HepG2 (cell line): Measurements from ENCODE around the gene PITPNM2. TPM values are rescaled to one million over a fixed set of nuclear protein-coding genes. Genes with fewer than 3 reads are reported as not detected.

Experiments used
- CERS6 ChIP-seq: sonication (generic); formaldehyde crosslinking; IDR thresholded peaks from 2 replicates; pipeline ENCODE4 v1.5.0; 2020; ENCODE audit warnings: missing genetic modification reagents
- KDM5B ChIP-seq: sonication (generic); formaldehyde crosslinking; IDR thresholded peaks from 2 replicates; pipeline ENCODE4 v1.4.0; 2020; ENCODE audit warnings: missing genetic modification reagents, mild to moderate bottlenecking, borderline replicate concordance
- MLX ChIP-seq: IDR thresholded peaks from 2 replicates; pipeline ENCODE4 v1.6.1; 2016
- RNF219 ChIP-seq: sonication (generic); formaldehyde crosslinking; IDR thresholded peaks from 2 replicates; pipeline ENCODE4 v1.5.0; 2020; ENCODE audit warnings: mild to moderate bottlenecking, missing genetic modification reagents
- TEAD2 ChIP-seq: sonication (generic); formaldehyde crosslinking; IDR thresholded peaks from 2 replicates; pipeline ENCODE4 v1.9.0; 2021; ENCODE audit warnings: missing genetic modification reagents
- TEAD3 ChIP-seq: optimal IDR thresholded peaks from 2 replicates; pipeline ENCODE3; 2016; ENCODE audit warnings: borderline replicate concordance
- TMF1 ChIP-seq: sonication (generic); formaldehyde crosslinking; IDR thresholded peaks from 2 replicates; pipeline ENCODE4 v1.8.1; 2022; ENCODE audit warnings: low read depth, missing genetic modification reagents
- ZBTB7A ChIP-seq: sonication (generic); formaldehyde crosslinking; IDR thresholded peaks from 2 replicates; pipeline ENCODE4 v1.8.0; 2022; ENCODE audit warnings: mild to moderate bottlenecking, missing genetic modification reagents
- ZFX ChIP-seq: sonication (generic); formaldehyde crosslinking; IDR thresholded peaks from 2 replicates; pipeline ENCODE4 v1.4.0; 2020; ENCODE audit warnings: mild to moderate bottlenecking, low read depth, missing genetic modification reagents, moderate library complexity
- ZIK1 ChIP-seq: sonication (generic); formaldehyde crosslinking; IDR thresholded peaks from 2 replicates; pipeline ENCODE4 v1.5.0; 2020; ENCODE audit warnings: mild to moderate bottlenecking, low read depth, missing genetic modification reagents, borderline replicate concordance
- ZKSCAN8 ChIP-seq: IDR thresholded peaks from 2 replicates; pipeline ENCODE4 v1.6.1; 2016; ENCODE audit warnings: borderline replicate concordance, missing genetic modification reagents, missing compliant biosample characterization
- ZNF574 ChIP-seq: sonication (generic); formaldehyde crosslinking; IDR thresholded peaks from 2 replicates; pipeline ENCODE4 v1.4.0; 2020; ENCODE audit warnings: missing genetic modification reagents
- ZNF615 ChIP-seq: sonication (generic); formaldehyde crosslinking; IDR thresholded peaks from 2 replicates; pipeline ENCODE4 v1.5.0; 2020; ENCODE audit warnings: mild to moderate bottlenecking, missing genetic modification reagents, borderline replicate concordance
- ZNF616 ChIP-seq: sonication (generic); formaldehyde crosslinking; IDR thresholded peaks from 2 replicates; pipeline ENCODE4 v1.5.0; 2020; ENCODE audit warnings: low read depth, mild to moderate bottlenecking, missing genetic modification reagents
- ZNF687 ChIP-seq: sonication (generic); formaldehyde crosslinking; IDR thresholded peaks from 2 replicates; pipeline ENCODE4 v1.5.1; 2020; ENCODE audit warnings: mild to moderate bottlenecking, missing genetic modification reagents, moderate library complexity
- ZNF768 ChIP-seq: sonication (generic); formaldehyde crosslinking; IDR thresholded peaks from 2 replicates; pipeline ENCODE4 v1.4.0; 2020; ENCODE audit warnings: missing genetic modification reagents
- ZNF784 ChIP-seq: sonication (generic); formaldehyde crosslinking; IDR thresholded peaks from 2 replicates; pipeline ENCODE4 v1.5.1; 2020; ENCODE audit warnings: missing genetic modification reagents, mild to moderate bottlenecking, borderline replicate concordance
- polyA plus RNA-seq, 8 experiments: library from polyadenylated mRNA; depleted of rRNA in 3 of 8; stranded (reverse) in 7 of 8; unstranded in 1 of 8; fragments of >200 nt; fragmentation: Illumina TruSeq in 4 of 8; extraction: Trizol in 4 of 8; gene quantifications; 2 replicates each; pipeline versions ENCODE4 v1.2.1 to v1.2.3, GENCODE V29; 2011 to 2016; ENCODE audit warnings: low read depth in 4 of 8, missing spikeins in 1 of 8, mixed read lengths in 1 of 8; ENCODE audit not compliant: insufficient read depth in 1 of 8
- total RNA-seq, 5 experiments: library from RNA; depleted of rRNA; stranded (reverse); fragments of >200 nt; fragmentation: Illumina TruSeq; extraction: Trizol; gene quantifications; 2 replicates each; pipeline ENCODE4 v1.2.3, GENCODE V29; 2016; ENCODE audit warnings: low read depth in 1 of 5

The PITPNM2 gene
- total and polyA plus RNA-seq, 2 of the 13 experiments (the other 11 are each of a cell fraction or from before 2014, with no cell fraction given) = 4.2 to 5.3 TPM

GRCh38 chr12:123139926-123140675, 10.8 kb downstream of the PITPNM2 start (continued):
- TF ChIP-seq ZNF784 (CRISPR knock-in tag) (0 out of 2 replicates have a peak, but pooled peaks have one; percentile 36), ZNF768 (CRISPR knock-in tag) (peak; percentile 84), MLX (CRISPR knock-in tag) (no peak), ZIK1 (CRISPR knock-in tag) (no peak), ZNF574 (CRISPR knock-in tag) (no peak), RNF219 (no peak), ZBTB7A (CRISPR knock-in tag) (no peak), TEAD3 (CRISPR knock-in tag) (no peak), ZNF615 (CRISPR knock-in tag) (no peak), KDM5B (CRISPR knock-in tag) (peak; percentile 59; the same call in 1 of the 2 replicates), ZNF616 (CRISPR knock-in tag) (no peak), TEAD2 (CRISPR knock-in tag) (no peak), ZKSCAN8 (CRISPR knock-in tag) (no peak), ZNF687 (CRISPR knock-in tag) (peak; percentile 65), TMF1 (CRISPR knock-in tag) (no peak), CERS6 (CRISPR knock-in tag) (no peak), ZFX (CRISPR knock-in tag) (0 out of 2 replicates have a peak, but pooled peaks have one; percentile 7)
